HG03045 (cell line): ENCODE results near the gene JAKMIP1.

Experiments
- ATAC-seq: cut with Tn5 transposase; IDR thresholded peaks from one replicate; pipeline ENCODE4 v1.9.1; 2021; ENCODE audit warnings: mild to moderate bottlenecking, moderate library complexity; ENCODE audit not compliant: unreplicated experiment

JAKMIP1 gene

GRCh38 chr4:6105311-6105911 is 94.9 kb downstream of the JAKMIP1 start:
- no peak for ATAC-seq

GRCh38 chr4:6104541-6105130 is 95.7 kb downstream of the JAKMIP1 start:
- no peak for ATAC-seq

- ATAC-seq = no peak
These were observed 102.8 kb downstream of the JAKMIP1 start for GRCh38 chr4:6097581-6097980.

GRCh38 chr4:6095897-6096296 is 104.5 kb downstream of the JAKMIP1 start:
- no peak for ATAC-seq

- ATAC-seq = no peak
These were observed 105.2 kb downstream of the JAKMIP1 start for GRCh38 chr4:6095023-6095752.

GRCh38 chr4:6093671-6094070 is 106.7 kb downstream of the JAKMIP1 start:
- no peak for ATAC-seq

- ATAC-seq = no peak
These were observed 107.4 kb downstream of the JAKMIP1 start for GRCh38 chr4:6092971-6093370.

- no peak for ATAC-seq
These were observed 108.2 kb downstream of the JAKMIP1 start for GRCh38 chr4:6092131-6092530.

GRCh38 chr4:6090931-6091330 is 109.4 kb downstream of the JAKMIP1 start:
- ATAC-seq = no peak

GRCh38 chr4:6088950-6089349 is 111.4 kb downstream of the JAKMIP1 start:
- no peak for ATAC-seq

GRCh38 chr4:6087669-6088341 is 112.5 kb downstream of the JAKMIP1 start:
- ATAC-seq = no peak

GRCh38 chr4:6086846-6087245 is 113.5 kb downstream of the JAKMIP1 start:
- no peak for ATAC-seq

- ATAC-seq = no peak
These were observed 114.4 kb downstream of the JAKMIP1 start for GRCh38 chr4:6085691-6086628.

GRCh38 chr4:6085028-6085690 is 115.2 kb downstream of the JAKMIP1 start:
- ATAC-seq = no peak

- no peak for ATAC-seq
These were observed 120.4 kb downstream of the JAKMIP1 start for GRCh38 chr4:6079965-6080364.

- ATAC-seq = no peak
These were observed 121.8 kb downstream of the JAKMIP1 start for GRCh38 chr4:6078560-6078959.

GRCh38 chr4:6076391-6076790 is 124.0 kb downstream of the JAKMIP1 start:
- no peak for ATAC-seq

- no peak for ATAC-seq
These were observed 125.6 kb downstream of the JAKMIP1 start for GRCh38 chr4:6074758-6075157.

GRCh38 chr4:6071959-6072720 is 128.2 kb downstream of the JAKMIP1 start:
- ATAC-seq = no peak
